SU-DHL-6 (cell line): ENCODE results near the gene SSTR5.

Source experiments
- H2AFZ ChIP-seq: fragments of 200-600 bp; sonication (generic); 2 replicates; pipeline ENCODE4 v1.6.1; 2014; ENCODE audit warnings: low read depth, mild to moderate bottlenecking, moderate library complexity, mixed read lengths, antibody characterized with exemption, low read length; ENCODE audit not compliant: severe bottlenecking
- H3F3A ChIP-seq: fragments of 200-600 bp; shearing (Covaris generic); 2 replicates; pipeline ENCODE4 v1.6.0; 2016; ENCODE audit warnings: antibody characterized with exemption, mild to moderate bottlenecking; ENCODE audit not compliant: insufficient read depth
- H3K27ac ChIP-seq: fragments of 200-600 bp; sonication (generic); 2 replicates; pipeline ENCODE4 v1.5.1; 2016; ENCODE audit warnings: low read depth, mild to moderate bottlenecking, low read length, moderate library complexity, mixed read lengths
- H3K27me3 ChIP-seq: fragments of 200-600 bp; sonication (generic), shearing (Covaris generic); 2 replicates; pipeline ENCODE4 v1.6.0; 2014; ENCODE audit warnings: mild to moderate bottlenecking, low read length
- H3K36me3 ChIP-seq: fragments of 200-600 bp; sonication (generic); 2 replicates; pipeline ENCODE4 v1.6.1; 2014; ENCODE audit warnings: mild to moderate bottlenecking, low read length, mixed read lengths
- H3K4me2 ChIP-seq: fragments of 300-600, 200-600 bp; shearing (Covaris generic), sonication (generic); 2 replicates; pipeline ENCODE4 v1.6.0; 2014; ENCODE audit warnings: low read length, low read depth, mild to moderate bottlenecking; ENCODE audit not compliant: poor library complexity, severe bottlenecking
- H3K4me3 ChIP-seq: fragments of 200-600 bp; sonication (generic); 2 replicates; pipeline ENCODE4 v1.5.1; 2014; ENCODE audit warnings: antibody characterized with exemption, low read length, mild to moderate bottlenecking, mixed read lengths; ENCODE audit not compliant: insufficient read depth, poor library complexity, severe bottlenecking
- H3K79me2 ChIP-seq: fragments of 200-600 bp; sonication (generic); 2 replicates; pipeline ENCODE4 v1.6.1; 2014; ENCODE audit warnings: mild to moderate bottlenecking, low read length, moderate library complexity; ENCODE audit not compliant: insufficient read depth
- H3K9ac ChIP-seq: fragments of 200-600 bp; sonication (generic); 2 replicates; pipeline ENCODE4 v1.7.0; 2014; ENCODE audit warnings: mild to moderate bottlenecking, low read length
- H3K9me2 ChIP-seq: fragments of 200-600 bp; sonication (generic); replicated peaks from 2 replicates; pipeline ENCODE4 v1.6.1; 2014; ENCODE audit warnings: low read length; ENCODE audit not compliant: insufficient read depth
- H3K9me3 ChIP-seq: fragments of 200-600 bp; sonication (generic); 2 replicates; pipeline ENCODE4 v1.6.1; 2014; ENCODE audit warnings: low read length, mixed read lengths; ENCODE audit not compliant: insufficient read depth
- H4K20me1 ChIP-seq: fragments of 200-600 bp; sonication (generic); 2 replicates; pipeline ENCODE4 v1.6.1; 2014; ENCODE audit warnings: low read depth, mild to moderate bottlenecking, antibody characterized with exemption, low read length, moderate library complexity, mixed read lengths
- EZH2phosphoT487 ChIP-seq: fragments of 200-600 bp; sonication (generic), shearing (Covaris generic); conservative IDR thresholded peaks from 2 replicates; pipeline ENCODE4 v1.6.1; 2018; ENCODE audit warnings: mild to moderate bottlenecking, antibody characterized with exemption, low read length, moderate library complexity, mixed read lengths
- TF ChIP-seq, protein P1 (sequence below): fragments of 200-600 bp; sonication (generic); IDR thresholded peaks from one replicate; pipeline ENCODE4 v1.5.1; 2017; ENCODE audit warnings: antibody characterized with exemption, mild to moderate bottlenecking, low read length, moderate library complexity; ENCODE audit not compliant: insufficient read depth, poor library complexity, severe bottlenecking

SSTR5 gene

DNA sequence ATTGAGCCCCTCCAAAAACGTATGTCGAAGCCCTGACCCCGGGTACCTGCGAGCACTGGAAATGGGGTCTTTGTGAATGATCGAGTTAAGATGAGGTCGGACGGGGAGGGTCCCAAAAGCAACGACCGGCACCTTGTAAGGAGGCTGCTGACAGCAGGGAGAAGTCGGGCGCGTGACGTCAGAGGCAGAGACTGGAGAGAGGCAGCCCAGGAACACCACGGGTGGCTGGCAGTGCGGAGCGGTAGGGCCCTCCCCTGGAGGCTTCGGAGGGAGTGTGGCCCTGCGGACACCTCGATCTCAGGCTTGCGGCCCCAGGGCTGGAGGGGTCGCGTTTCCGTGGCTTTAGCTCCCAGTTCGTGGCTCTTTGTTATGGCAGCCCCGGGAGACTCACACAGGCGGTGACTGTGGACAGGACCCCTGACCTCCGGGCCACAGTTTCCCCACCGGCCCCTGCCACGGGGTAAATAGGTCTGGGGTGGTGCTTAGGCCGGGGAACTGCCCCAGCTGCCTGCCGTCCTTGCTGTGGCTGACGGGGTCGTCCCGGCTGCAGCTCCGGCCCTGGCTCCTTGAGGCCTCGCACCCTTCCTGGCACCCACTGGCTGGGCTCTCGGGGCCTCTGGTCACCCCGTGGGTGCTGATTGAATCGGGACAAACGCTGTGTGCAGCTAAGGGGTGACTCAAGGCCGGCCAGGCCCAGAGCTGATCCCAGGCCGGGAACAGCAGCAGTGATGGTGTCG, 10.6 kb upstream of the SSTR5 start:
- H2AFZ ChIP-seq = no peak overlapping the region
- H3K9me3 ChIP-seq = peaks cover 5% of the 10 kb centered on the region; the same call in 1 of the 2 replicates
- no peaks in the 10 kb centered on the region for H3K27me3 ChIP-seq
- H3K79me2 ChIP-seq = no peaks in the 10 kb centered on the region
- no peaks in the 10 kb centered on the region for H4K20me1 ChIP-seq
- no peak overlapping the region for H3K4me2 ChIP-seq
- H3K36me3 ChIP-seq = no peaks in the 10 kb centered on the region
- TF ChIP-seq, protein P1, sequence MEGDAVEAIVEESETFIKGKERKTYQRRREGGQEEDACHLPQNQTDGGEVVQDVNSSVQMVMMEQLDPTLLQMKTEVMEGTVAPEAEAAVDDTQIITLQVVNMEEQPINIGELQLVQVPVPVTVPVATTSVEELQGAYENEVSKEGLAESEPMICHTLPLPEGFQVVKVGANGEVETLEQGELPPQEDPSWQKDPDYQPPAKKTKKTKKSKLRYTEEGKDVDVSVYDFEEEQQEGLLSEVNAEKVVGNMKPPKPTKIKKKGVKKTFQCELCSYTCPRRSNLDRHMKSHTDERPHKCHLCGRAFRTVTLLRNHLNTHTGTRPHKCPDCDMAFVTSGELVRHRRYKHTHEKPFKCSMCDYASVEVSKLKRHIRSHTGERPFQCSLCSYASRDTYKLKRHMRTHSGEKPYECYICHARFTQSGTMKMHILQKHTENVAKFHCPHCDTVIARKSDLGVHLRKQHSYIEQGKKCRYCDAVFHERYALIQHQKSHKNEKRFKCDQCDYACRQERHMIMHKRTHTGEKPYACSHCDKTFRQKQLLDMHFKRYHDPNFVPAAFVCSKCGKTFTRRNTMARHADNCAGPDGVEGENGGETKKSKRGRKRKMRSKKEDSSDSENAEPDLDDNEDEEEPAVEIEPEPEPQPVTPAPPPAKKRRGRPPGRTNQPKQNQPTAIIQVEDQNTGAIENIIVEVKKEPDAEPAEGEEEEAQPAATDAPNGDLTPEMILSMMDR = no peak
- TF ChIP-seq EZH2phosphoT487 = no peak
- no peaks in the 10 kb centered on the region for H3K9me2 ChIP-seq
- H3K4me3 ChIP-seq = no peak overlapping the region
- H3K27ac ChIP-seq = no peak overlapping the region
- H3F3A ChIP-seq = no peaks in the 10 kb centered on the region
- H3K9ac ChIP-seq = no peak overlapping the region

DNA sequence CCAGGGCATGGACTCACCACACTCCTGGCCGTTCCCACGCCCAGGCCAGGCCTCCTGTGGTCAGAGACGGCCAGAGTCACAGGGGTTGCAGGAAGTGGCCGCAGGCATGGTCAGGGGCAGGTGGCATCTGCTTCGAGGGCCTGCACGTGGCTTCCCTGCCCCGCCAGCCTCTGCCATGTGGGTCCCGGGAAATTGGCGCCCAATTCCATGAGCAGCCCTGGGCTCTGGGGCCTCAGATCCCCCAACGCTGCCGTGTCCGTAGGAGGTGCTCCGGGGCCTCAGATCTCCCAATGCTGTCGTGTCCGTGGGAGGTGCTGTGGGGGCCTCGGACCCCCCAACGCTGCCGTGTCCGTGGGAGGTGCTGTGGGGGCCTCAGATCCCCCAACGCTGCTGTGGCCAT, 9.7 kb upstream of the SSTR5 start:
- Histone ChIP-seq H3K79me2 (no peaks in the 10 kb centered on the region), H3K4me2 (no peak overlapping the region), H3K9ac (no peak overlapping the region), H4K20me1 (no peaks in the 10 kb centered on the region), H3K9me2 (no peaks in the 10 kb centered on the region), H3K27me3 (no peaks in the 10 kb centered on the region), H3K27ac (no peak overlapping the region), H3K9me3 (peaks cover 5% of the 10 kb centered on the region; the same call in 1 of the 2 replicates), H2AFZ (no peak overlapping the region), H3K36me3 (no peaks in the 10 kb centered on the region), H3F3A (no peaks in the 10 kb centered on the region), H3K4me3 (no peak overlapping the region)
- no peak for TF ChIP-seq EZH2phosphoT487
- TF ChIP-seq, protein P1 = no peak

DNA sequence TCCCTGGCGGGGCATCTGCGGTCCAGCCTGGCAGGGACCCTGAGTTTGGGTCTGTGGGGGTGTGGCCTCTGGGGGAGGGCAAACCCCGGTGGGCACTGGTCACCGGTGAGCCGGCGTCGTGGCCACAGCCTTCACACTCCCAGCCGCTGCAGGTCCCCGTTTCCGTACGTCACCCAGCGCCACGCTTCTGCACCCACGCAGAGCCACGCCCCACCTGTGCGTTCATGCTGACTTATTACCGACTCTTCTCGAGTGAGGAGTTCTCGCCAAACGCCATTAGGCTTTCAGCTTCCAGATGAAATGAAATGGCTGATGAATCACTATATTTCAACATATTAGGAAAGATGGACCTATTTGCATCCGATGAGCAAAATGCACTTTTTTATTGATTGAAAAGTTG, 8.8 kb upstream of the SSTR5 start:
- H3K27me3 ChIP-seq = no peaks in the 10 kb centered on the region
- H3K4me2 ChIP-seq = no peak overlapping the region
- H3F3A ChIP-seq = no peaks in the 10 kb centered on the region
- H3K9ac ChIP-seq = no peak overlapping the region
- H4K20me1 ChIP-seq = no peaks in the 10 kb centered on the region
- no peaks in the 10 kb centered on the region for H3K36me3 ChIP-seq
- H3K79me2 ChIP-seq = no peaks in the 10 kb centered on the region
- TF ChIP-seq EZH2phosphoT487 = no peak
- TF ChIP-seq, protein P1 = no peak
- no peak overlapping the region for H2AFZ ChIP-seq
- no peak overlapping the region for H3K4me3 ChIP-seq
- no peak overlapping the region for H3K27ac ChIP-seq
- no peaks in the 10 kb centered on the region for H3K9me2 ChIP-seq
- H3K9me3 ChIP-seq = peaks cover 5% of the 10 kb centered on the region; the same call in 1 of the 2 replicates
